ENCODE data around the gene CANX.

GRCh38 chr5:179776411-179776938, 77.7 kb downstream of the CANX start:
- TF ChIP-seq CTCF (IDR thresholded peaks at IDR 0.05; ENCODE audit: low read depth, low read length) (no peak), MYC (IDR thresholded peaks at IDR 0.05; ENCODE audit: low read depth, low read length) (no peak), POLR2A (IDR thresholded peaks at IDR 0.05; ENCODE audit: extremely low read depth, insufficient read length) (no peak), MAX (IDR thresholded peaks at IDR 0.05; ENCODE audit: low read depth, low read length) (no peak)

Data from NB4 (cell line).